IgD-negative memory B cell (primary cell): Measurements from ENCODE around the gene MYBBP1A. TPM values are rescaled to one million over a fixed set of nuclear protein-coding genes. Genes with fewer than 3 reads are reported as not detected.

ENCODE experiments used
- H3K27ac Mint-ChIP-seq, 3 donors: one replicate each; pipeline ENCODE4 v1.8.0; 2020 to 2022; ENCODE audit warnings: mild to moderate bottlenecking in 3 of 3, mixed read lengths in 3 of 3, moderate library complexity in 1 of 3
- H3K27me3 Mint-ChIP-seq: one replicate; pipeline ENCODE4 v1.8.0; 2021; ENCODE audit warnings: mixed read lengths
- H3K36me3 Mint-ChIP-seq: one replicate; pipeline ENCODE4 v1.8.0; 2020; ENCODE audit warnings: mild to moderate bottlenecking, mixed read lengths
- H3K4me1 Mint-ChIP-seq, 3 donors: one replicate each; pipeline ENCODE4 v1.8.0; 2020 to 2022; ENCODE audit warnings: mixed read lengths in 3 of 3, mild to moderate bottlenecking in 1 of 3
- H3K4me3 Mint-ChIP-seq, 4 donors: one replicate each; pipeline ENCODE4 v1.8.0; 2020 to 2022; ENCODE audit warnings: mild to moderate bottlenecking in 4 of 4, mixed read lengths in 4 of 4, moderate library complexity in 3 of 4
- H3K9me3 Mint-ChIP-seq, 3 donors: one replicate each; pipeline ENCODE4 v1.8.0; 2020 to 2021; ENCODE audit warnings: mixed read lengths in 3 of 3, mild to moderate bottlenecking in 1 of 3
- polyA plus RNA-seq: library from polyadenylated mRNA; unstranded; fragments of 300-500 nt; fragmentation: Illumina TruSeq; gene quantifications from one replicate; pipeline ENCODE4 v1.2.3, GENCODE V29; 2021

MYBBP1A gene
- polyA plus RNA-seq, 1 donor from 2014 or later = 28.5 TPM

DNA sequence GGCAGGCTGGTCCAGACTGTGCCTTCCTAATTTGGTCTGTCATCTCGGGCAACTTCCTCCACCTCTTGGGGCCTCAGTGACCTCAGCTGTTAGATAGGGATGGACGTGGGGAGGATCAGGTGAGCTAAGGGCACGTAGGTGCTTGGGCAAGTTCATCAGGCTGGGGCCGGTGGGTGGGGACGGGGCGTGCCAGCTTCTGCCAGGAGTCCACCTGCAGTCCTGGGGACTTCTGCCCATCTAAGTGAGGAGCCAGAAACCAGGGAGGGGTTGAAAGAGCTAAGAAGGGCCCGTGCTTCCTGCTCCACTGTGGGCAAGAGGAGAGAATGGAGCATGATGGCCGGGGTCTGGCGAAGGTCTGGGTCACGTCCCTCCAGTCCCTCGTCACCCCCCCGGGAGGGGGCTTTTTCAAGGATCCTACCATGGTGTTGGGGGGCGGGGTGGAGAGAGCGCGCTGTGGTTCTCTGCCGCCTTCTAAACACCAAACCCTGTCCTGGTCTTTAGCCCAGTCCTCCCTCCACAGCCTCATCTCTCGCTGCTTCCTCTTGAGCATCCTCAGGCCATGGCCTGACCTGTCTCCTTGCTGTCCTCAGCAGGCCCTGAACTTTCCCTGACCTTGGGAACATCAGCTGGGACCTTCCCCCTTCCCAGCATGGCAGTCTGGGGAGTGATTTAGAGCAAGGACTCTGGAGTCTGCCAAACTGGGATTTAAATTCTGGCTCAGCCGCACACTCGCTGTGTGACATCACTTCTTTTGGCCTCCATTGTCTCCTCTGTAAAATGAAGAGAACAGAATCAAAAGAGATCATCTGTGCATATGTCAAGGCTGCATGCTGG, 34.9 kb downstream of the MYBBP1A start:
- Mint-ChIP-seq H3K27me3 (peaks cover 6% of the 10 kb centered on the region), H3K36me3 (no peaks in the 10 kb centered on the region), H3K4me1 (peaks cover 7 to 19% (median 15%) of the 10 kb centered on the region in 3 donors), H3K4me3 (peak overlapping the region in 1 of 4 donors; percentile 52), H3K9me3 (no peaks in the 10 kb centered on the region), H3K27ac (peak overlapping the region in 1 of 3 donors; percentile 95)

DNA sequence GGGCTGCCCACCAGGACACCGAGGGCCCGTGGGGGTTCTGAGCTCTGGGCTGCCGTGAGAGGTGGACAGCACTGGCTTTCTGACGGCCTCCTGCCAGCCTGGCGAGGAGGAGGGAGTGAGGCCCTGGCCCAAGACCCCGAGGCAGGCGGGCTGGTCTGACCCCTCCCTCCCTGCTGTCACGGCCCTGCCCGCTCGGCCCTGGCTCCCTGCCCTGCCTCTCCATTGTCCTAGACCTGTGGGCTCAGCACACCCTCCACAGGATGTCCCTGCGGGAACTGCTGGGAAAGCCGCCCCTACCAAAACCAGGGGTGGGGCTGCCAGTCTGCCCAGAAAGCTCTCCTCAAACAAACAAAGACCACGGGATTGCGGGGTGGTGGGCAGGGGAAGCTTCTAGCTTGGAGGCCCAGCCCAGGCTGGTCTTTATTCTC, 35.8 kb downstream of the MYBBP1A start:
- peaks cover 7 to 19% (median 15%) of the 10 kb centered on the region in 3 donors for H3K4me1 Mint-ChIP-seq
- peak overlapping the region in 1 of 4 donors; percentile 85 for H3K4me3 Mint-ChIP-seq
- no peaks in the 10 kb centered on the region for H3K9me3 Mint-ChIP-seq
- H3K27ac Mint-ChIP-seq = no peak overlapping the region
- H3K36me3 Mint-ChIP-seq = no peaks in the 10 kb centered on the region
- H3K27me3 Mint-ChIP-seq = peaks cover 6% of the 10 kb centered on the region

DNA sequence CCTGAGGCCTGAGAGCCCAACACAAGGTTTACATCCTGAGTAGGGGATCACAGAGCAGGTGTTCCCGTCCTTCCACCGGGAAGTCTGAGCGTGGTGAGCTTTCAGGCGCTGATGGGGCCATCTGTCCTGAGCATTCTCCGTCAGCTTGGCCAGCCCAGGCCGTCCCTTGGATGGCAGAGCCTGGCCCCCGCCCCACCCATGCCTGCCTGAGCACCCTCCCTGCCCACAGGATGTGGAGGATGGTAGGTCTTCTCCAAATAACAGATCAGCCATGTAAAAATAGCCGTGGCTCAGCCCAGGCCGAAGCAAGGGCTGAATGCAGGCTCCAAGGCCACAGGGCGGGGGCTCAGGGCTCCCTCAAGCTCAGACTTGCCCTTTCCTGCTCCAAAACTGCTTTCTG, 36.3 kb downstream of the MYBBP1A start:
- peaks cover 2% of the 10 kb centered on the region for H3K27me3 Mint-ChIP-seq
- peak overlapping the region in 3 of 4 donors; percentile 77 to 88 (median 88) for H3K4me3 Mint-ChIP-seq
- H3K27ac Mint-ChIP-seq = peak overlapping the region in 1 of 3 donors; percentile 77
- peaks cover 5 to 16% (median 14%) of the 10 kb centered on the region in 3 donors for H3K4me1 Mint-ChIP-seq
- no peaks in the 10 kb centered on the region for H3K9me3 Mint-ChIP-seq
- H3K36me3 Mint-ChIP-seq = no peaks in the 10 kb centered on the region

- no peak overlapping the region for H3K27ac Mint-ChIP-seq
- H3K4me3 Mint-ChIP-seq = no peak overlapping the region
- H3K9me3 Mint-ChIP-seq = no peaks in the 10 kb centered on the region
- peaks cover 4% of the 10 kb centered on the region for H3K36me3 Mint-ChIP-seq
- H3K4me1 Mint-ChIP-seq = peaks cover 5 to 9% (median 6%) of the 10 kb centered on the region in 3 donors
- H3K27me3 Mint-ChIP-seq = no peaks in the 10 kb centered on the region
Measured at GRCh38 chr17:4516735-4517134, 38.4 kb downstream of the MYBBP1A start.

DNA sequence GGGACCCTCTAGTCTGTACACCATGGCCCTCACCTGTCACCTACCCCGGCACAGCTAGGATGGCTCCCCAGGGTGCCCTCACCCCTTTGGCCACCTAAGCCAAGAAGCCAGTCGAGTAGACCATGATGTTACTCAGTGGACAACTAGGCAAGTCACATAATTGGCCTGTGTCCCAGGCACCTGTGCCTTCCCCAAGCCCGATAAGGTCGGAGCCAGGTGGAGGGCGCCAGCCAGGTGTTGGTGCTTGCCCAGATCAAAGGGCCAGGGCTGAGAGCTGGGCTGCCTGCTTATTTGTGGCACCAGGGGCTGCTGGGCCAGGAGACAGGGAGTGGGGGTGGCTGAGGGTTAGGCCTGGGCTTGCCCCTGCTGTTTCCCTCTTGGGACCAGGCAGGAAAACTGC, 39.7 kb downstream of the MYBBP1A start:
- Mint-ChIP-seq H3K27ac (no peak overlapping the region), H3K27me3 (peaks cover 1% of the 10 kb centered on the region), H3K4me1 (peaks cover 7 to 9% (median 9%) of the 10 kb centered on the region in 3 donors), H3K9me3 (no peaks in the 10 kb centered on the region), H3K4me3 (no peak overlapping the region), H3K36me3 (peaks cover 4% of the 10 kb centered on the region)

DNA sequence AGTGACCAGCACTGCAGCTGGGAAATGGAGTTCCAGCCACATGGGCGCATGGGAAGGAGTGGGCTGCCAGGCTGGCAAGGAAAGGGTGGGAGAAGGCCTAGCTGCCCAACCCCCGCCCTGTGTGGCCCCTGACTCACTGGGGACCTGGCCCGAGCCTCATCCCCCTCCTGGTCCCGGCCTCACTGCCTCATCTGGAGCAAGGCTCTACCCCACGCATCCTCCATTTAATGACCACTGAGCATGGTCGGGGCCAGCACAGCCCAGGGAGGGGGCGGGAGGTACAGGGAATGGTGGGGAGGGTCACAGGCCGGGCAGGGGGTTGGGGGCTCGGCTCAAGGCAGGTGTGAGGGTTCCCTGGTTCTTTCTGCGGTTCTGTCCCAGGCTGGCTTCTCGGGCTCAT, 40.4 kb downstream of the MYBBP1A start:
- H3K9me3 Mint-ChIP-seq = no peaks in the 10 kb centered on the region
- no peak overlapping the region for H3K4me3 Mint-ChIP-seq
- H3K4me1 Mint-ChIP-seq = peaks cover 7 to 9% (median 9%) of the 10 kb centered on the region in 3 donors
- peaks cover 4% of the 10 kb centered on the region for H3K36me3 Mint-ChIP-seq
- H3K27ac Mint-ChIP-seq = no peak overlapping the region
- H3K27me3 Mint-ChIP-seq = peaks cover 3% of the 10 kb centered on the region

DNA sequence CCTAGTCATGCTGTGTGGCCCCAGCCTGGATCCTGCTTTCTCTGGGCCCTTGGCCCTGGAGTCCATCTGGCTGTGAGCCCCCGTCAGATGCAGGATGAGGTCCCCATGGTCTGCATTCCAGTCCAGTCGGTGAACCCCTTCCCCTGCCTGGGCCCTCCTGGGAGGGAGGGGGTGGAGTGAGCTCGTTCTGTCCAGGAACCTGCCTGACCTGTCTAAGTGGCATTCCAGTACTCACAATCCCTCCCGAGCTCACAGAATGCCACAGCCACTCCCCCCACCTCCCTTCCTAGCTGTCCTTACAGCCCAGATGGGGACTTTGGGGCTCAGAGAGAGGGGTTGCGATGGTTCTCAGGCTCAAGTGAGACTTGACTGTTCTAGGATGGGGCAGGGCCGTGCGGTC, 41.0 kb downstream of the MYBBP1A start:
- peaks cover 9 to 10% (median 9%) of the 10 kb centered on the region in 3 donors for H3K4me1 Mint-ChIP-seq

DNA sequence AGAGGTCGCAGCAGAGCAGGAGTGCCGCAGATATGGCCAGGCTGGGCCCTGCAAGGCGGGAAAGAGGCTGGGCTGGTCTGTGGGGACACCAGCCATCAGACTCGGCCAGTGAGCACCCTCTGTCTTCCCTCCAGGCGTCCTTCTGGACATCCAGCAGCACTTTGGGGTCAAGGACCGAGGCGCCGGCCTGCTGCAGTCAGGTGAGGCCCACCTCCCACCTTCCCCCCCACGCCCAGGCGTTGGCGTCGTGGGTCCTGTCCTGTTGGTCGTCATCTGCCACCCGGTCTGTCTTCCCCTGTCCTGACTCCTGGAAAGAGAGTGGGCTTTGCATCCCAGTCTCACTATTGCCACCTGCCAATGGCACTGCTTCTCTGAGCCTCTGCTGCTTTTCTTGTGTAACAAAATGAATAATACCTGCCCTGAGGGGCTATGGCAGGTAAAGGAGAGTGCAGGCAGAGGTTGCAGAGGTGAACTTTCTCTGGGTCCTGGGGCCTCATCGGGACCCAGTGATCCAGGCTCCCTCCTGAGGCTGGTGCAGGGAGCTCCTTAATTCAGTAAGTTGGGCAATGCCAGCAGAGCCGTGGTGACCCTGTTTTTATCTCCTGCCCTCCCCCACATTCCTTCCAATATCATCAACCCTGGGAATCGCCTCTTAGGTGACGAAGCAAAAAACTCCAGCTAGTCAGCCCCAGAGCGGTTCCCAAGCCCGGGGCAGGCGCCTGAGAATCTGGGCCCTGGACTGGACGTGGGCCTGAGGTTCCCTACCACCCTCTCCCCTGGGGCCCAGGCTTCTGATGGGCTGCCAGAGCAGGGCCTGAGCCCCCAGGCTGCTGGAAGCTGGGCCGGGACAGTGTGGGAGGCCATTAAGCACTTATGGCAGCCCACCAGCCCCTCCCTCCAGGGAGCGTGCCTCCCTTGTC, 41.8 kb downstream of the MYBBP1A start:
- H3K36me3 Mint-ChIP-seq = peaks cover 6% of the 10 kb centered on the region
- H3K4me1 Mint-ChIP-seq = peaks cover 7 to 12% (median 9%) of the 10 kb centered on the region in 3 donors
- peaks cover 13% of the 10 kb centered on the region for H3K27me3 Mint-ChIP-seq
- no peak overlapping the region for H3K27ac Mint-ChIP-seq
- H3K9me3 Mint-ChIP-seq = no peaks in the 10 kb centered on the region
- no peak overlapping the region for H3K4me3 Mint-ChIP-seq

More for the DNA sequence above, 41.0 kb downstream of the MYBBP1A start:
- Mint-ChIP-seq H3K27me3 (peaks cover 8% of the 10 kb centered on the region), H3K4me3 (no peak overlapping the region), H3K9me3 (no peaks in the 10 kb centered on the region), H3K36me3 (peaks cover 6% of the 10 kb centered on the region), H3K27ac (no peak overlapping the region)

DNA sequence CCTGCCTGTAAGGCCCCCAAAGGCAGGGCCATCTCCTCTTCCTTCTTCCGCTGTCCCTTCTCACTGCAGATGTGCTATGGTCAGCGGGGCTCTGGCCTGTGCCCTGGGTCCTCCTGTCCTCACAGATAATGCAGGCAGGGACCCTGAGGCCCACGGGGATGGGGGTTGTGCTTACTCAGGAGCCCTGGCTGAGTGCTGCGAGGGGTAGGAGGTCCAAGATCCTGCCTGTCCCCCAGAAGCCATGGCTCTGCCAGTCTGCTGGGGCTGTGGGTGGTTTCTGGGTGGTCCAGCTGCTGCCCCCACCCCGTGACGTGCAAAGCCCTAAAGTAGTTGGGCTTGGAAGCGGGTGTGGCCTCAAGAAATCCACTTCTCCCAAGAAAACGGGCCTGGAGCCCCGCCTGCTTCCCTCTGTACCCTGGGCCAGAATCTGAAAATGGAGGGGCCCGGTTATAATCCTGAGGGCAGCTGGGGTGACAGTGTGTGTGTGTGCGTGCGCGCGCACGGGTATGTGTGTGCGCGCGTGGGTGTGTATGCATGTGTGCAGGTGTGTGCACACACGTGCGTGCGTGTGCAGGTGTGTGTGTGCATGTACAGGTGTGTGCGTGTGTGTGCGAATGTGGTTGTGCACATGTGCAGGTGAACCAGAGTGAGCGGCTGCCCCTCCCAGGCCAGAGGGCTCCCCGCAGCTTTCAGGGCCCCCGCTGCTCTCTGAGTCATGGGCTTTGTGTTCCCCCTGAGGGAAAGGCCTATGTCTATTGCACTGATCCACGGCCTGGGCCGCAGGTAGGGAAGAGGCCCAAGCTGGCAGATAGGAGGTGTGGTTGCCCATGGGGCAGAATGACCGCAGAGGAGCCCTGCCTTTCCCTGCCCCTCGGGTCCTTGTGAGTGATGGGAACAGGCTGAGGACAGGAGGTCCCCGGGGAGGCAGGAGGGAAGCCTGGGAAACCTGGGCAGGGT, 42.8 kb downstream of the MYBBP1A start:
- no peak overlapping the region for H3K4me3 Mint-ChIP-seq
- peaks cover 13% of the 10 kb centered on the region for H3K27me3 Mint-ChIP-seq
- no peak overlapping the region for H3K27ac Mint-ChIP-seq
- peaks cover 6% of the 10 kb centered on the region for H3K36me3 Mint-ChIP-seq
- H3K9me3 Mint-ChIP-seq = no peaks in the 10 kb centered on the region
- peaks cover 4 to 9% (median 4%) of the 10 kb centered on the region in 3 donors for H3K4me1 Mint-ChIP-seq

GRCh38 chr17:4511199-4511932, 43.8 kb downstream of the MYBBP1A start:
- Mint-ChIP-seq H3K9me3 (no peaks in the 10 kb centered on the region), H3K36me3 (peaks cover 6% of the 10 kb centered on the region), H3K4me3 (no peak overlapping the region), H3K27ac (no peak overlapping the region), H3K27me3 (peaks cover 13% of the 10 kb centered on the region), H3K4me1 (peaks cover 4 to 9% (median 4%) of the 10 kb centered on the region in 3 donors)

- Mint-ChIP-seq H3K27me3 (peaks cover 15% of the 10 kb centered on the region), H3K4me1 (peaks cover 4 to 9% (median 4%) of the 10 kb centered on the region in 3 donors), H3K9me3 (no peaks in the 10 kb centered on the region), H3K36me3 (peaks cover 6% of the 10 kb centered on the region), H3K27ac (peak overlapping the region in 1 of 3 donors; percentile 72), H3K4me3 (no peak overlapping the region)
Measured at GRCh38 chr17:4510618-4510941, 44.6 kb downstream of the MYBBP1A start.

- H3K27ac Mint-ChIP-seq = peak overlapping the region in 1 of 3 donors; percentile 72
- H3K9me3 Mint-ChIP-seq = no peaks in the 10 kb centered on the region
- peaks cover 16% of the 10 kb centered on the region for H3K27me3 Mint-ChIP-seq
- no peak overlapping the region for H3K4me3 Mint-ChIP-seq
- peaks cover 4 to 9% (median 4%) of the 10 kb centered on the region in 3 donors for H3K4me1 Mint-ChIP-seq
- peaks cover 6% of the 10 kb centered on the region for H3K36me3 Mint-ChIP-seq
Measured at GRCh38 chr17:4509923-4510617, 45.1 kb downstream of the MYBBP1A start.

- Mint-ChIP-seq H3K9me3 (no peaks in the 10 kb centered on the region), H3K36me3 (peaks cover 6% of the 10 kb centered on the region), H3K27ac (no peak overlapping the region), H3K4me3 (peak overlapping the region in 1 of 4 donors; percentile 17), H3K27me3 (peaks cover 21% of the 10 kb centered on the region), H3K4me1 (peaks cover 4 to 9% (median 4%) of the 10 kb centered on the region in 3 donors)
Measured at GRCh38 chr17:4509401-4509800, 45.8 kb downstream of the MYBBP1A start.
